K562 (cell line): Measurements from ENCODE around the gene EPHB2. TPM values are rescaled to one million over a fixed set of nuclear protein-coding genes. Genes with fewer than 3 reads are reported as not detected.

Experiments
- ATAC-seq: fragments of 200-7000 bp; cut with Tn5 transposase; 3 replicates; pipeline ENCODE4 v1.9.1; 2020; ENCODE audit warnings: moderate library complexity
- BruUV-seq: library from RNA; stranded (reverse); fragments of 400-500 nt; replicated peaks from 2 replicates; lab custom pipeline; 2021; lab: Mats Ljungman, UMichigan
- CTCF ChIA-PET: fragments of 300-600 bp; formaldehyde crosslinking; extraction: SDS; loops from one replicate; lab custom pipeline; 2021; ENCODE audit warnings: low intra/inter-chr PET ratio; lab: Yijun Ruan, JAX
- POLR2A ChIA-PET: fragments of 300-600, 350-650 bp; sonication (Branson Sonifier 250); formaldehyde crosslinking; extraction: SDS; loops from one replicate; lab custom pipeline; 2021; ENCODE audit warnings: antibody characterized with exemption, inconsistent platforms; lab: Yijun Ruan, JAX
- DNase-seq, 4 experiments: peaks; one replicate each; pipeline versions ENCODE4 v3.0.0 to v3.0.0-alpha.2; 2011 to 2018; ENCODE audit warnings: low spot score in 3 of 4, mixed read lengths in 3 of 4; ENCODE audit errors: extremely low read depth in 1 of 4
- FAIRE-seq: peaks from 2 replicates; lab custom pipeline; 2011; peaks lifted over from hg19 to GRCh38; lab: Jason Lieb, UNC
- H2AFZ ChIP-seq: 2 replicates; pipeline ENCODE4 v1.6.0; 2011; ENCODE audit warnings: low read depth, low read length, control low read depth, inconsistent platforms
- H3K27ac ChIP-seq: fragments of 200-600 bp; 3 replicates; pipeline ENCODE4 v1.8.0; 2011; ENCODE audit warnings: low read depth, mild to moderate bottlenecking, control low read depth, inconsistent platforms, low read length, moderate library complexity, mixed read lengths; ENCODE audit errors: extremely low read depth
- H3K27me3 ChIP-seq, 2 experiments: fragments of 300-600 bp in 1 of 2; 2 replicates in 1 of 2; 3 replicates in 1 of 2; pipeline versions ENCODE4 v1.6.0 to v1.8.0; 2011; ENCODE audit warnings: inconsistent platforms in 2 of 2, low read length in 2 of 2, mild to moderate bottlenecking in 1 of 2, mixed read lengths in 1 of 2, moderate library complexity in 1 of 2; ENCODE audit not compliant: control insufficient read depth in 2 of 2, insufficient read depth in 2 of 2
- H3K36me3 ChIP-seq: fragments of 300-600 bp; 3 replicates; pipeline ENCODE4 v1.8.0; 2011; ENCODE audit warnings: mild to moderate bottlenecking, low read length, inconsistent platforms; ENCODE audit not compliant: control insufficient read depth, insufficient read depth
- H3K4me1 ChIP-seq, 2 experiments: fragments of 200-600 bp in 1 of 2; replicated peaks in 1 of 2; 2 replicates in 1 of 2; 3 replicates in 1 of 2; pipeline versions ENCODE4 v1.5.1 to v1.8.0; 2011; ENCODE audit warnings: inconsistent platforms in 2 of 2, low read length in 2 of 2, mild to moderate bottlenecking in 1 of 2, mixed read lengths in 1 of 2, moderate library complexity in 1 of 2; ENCODE audit not compliant: control insufficient read depth in 2 of 2, insufficient read depth in 2 of 2
- H3K4me2 ChIP-seq: 2 replicates; pipeline ENCODE4 v1.6.1; 2011; ENCODE audit warnings: low read length, control low read depth, inconsistent platforms, mixed read lengths; ENCODE audit not compliant: insufficient read depth
- H3K4me3 ChIP-seq: fragments of 200-600 bp; sonication (generic), shearing (Covaris generic); 2 replicates; pipeline ENCODE4 v1.5.1; 2016; ENCODE audit warnings: control low read depth, inconsistent platforms
- H3K79me2 ChIP-seq: fragments of 200-600 bp; 3 replicates; pipeline ENCODE4 v1.8.0; 2011; ENCODE audit warnings: low read length, inconsistent platforms; ENCODE audit not compliant: control insufficient read depth, insufficient read depth
- H3K9ac ChIP-seq, 2 experiments: 2 replicates each; pipeline versions ENCODE4 v1.6.0 to v1.6.1; 2011; ENCODE audit warnings: low read depth in 2 of 2, low read length in 2 of 2, control low read depth in 1 of 2, inconsistent platforms in 1 of 2, mild to moderate bottlenecking in 1 of 2, mixed read lengths in 1 of 2; ENCODE audit not compliant: insufficient read depth in 1 of 2
- H3K9me1 ChIP-seq: one replicate; pipeline ENCODE4 v1.6.0; 2011; ENCODE audit warnings: inconsistent platforms, mild to moderate bottlenecking, low read length, moderate library complexity; ENCODE audit not compliant: control insufficient read depth, insufficient read depth
- H3K9me3 ChIP-seq: replicated peaks from 2 replicates; pipeline ENCODE4 v1.5.1; 2011; ENCODE audit warnings: low read depth, low read length, inconsistent platforms; ENCODE audit not compliant: control insufficient read depth, insufficient read depth
- H4K20me1 ChIP-seq: replicated peaks from 2 replicates; pipeline ENCODE4 v1.6.1; 2011; ENCODE audit warnings: low read length, inconsistent platforms, mixed read lengths; ENCODE audit not compliant: control insufficient read depth, insufficient read depth
- ADNP ChIP-seq: fragments of 200-800 bp; sonication (Bioruptor generic); IDR thresholded peaks from 2 replicates; pipeline ENCODE4 v1.6.1; 2016; ENCODE audit warnings: missing genetic modification characterization, missing compliant biosample characterization
- ARID3A ChIP-seq: IDR thresholded peaks from 2 replicates; pipeline ENCODE4 v1.6.1; 2012; ENCODE audit warnings: low read depth, low read length, improper control_type of control experiment, borderline replicate concordance
- BCOR ChIP-seq: fragments of 450-650 bp; IDR thresholded peaks from 2 replicates; pipeline ENCODE4 v1.6.1; 2016
- CHD2 ChIP-seq: IDR thresholded peaks from 2 replicates; pipeline ENCODE4 v1.6.1; 2011; ENCODE audit warnings: low read depth, low read length
- CHD4 ChIP-seq: fragments of 200-600 bp; sonication (generic); IDR thresholded peaks from 3 replicates; pipeline ENCODE4 v1.6.1; 2012; ENCODE audit warnings: low read depth, mild to moderate bottlenecking, mixed read lengths, low read length, inconsistent platforms; ENCODE audit not compliant: insufficient read depth, insufficient replicate concordance, poor library complexity, severe bottlenecking
- FIP1L1 ChIP-seq: fragments of 200-400 bp; formaldehyde crosslinking; IDR thresholded peaks from 2 replicates; pipeline ENCODE4 v1.6.1; 2018; ENCODE audit warnings: mild to moderate bottlenecking, low read depth, low read length; ENCODE audit not compliant: poor library complexity, severe bottlenecking
- FOXP4 ChIP-seq: sonication (generic); formaldehyde crosslinking; IDR thresholded peaks from 2 replicates; pipeline ENCODE4 v1.8.0; 2022; ENCODE audit warnings: mild to moderate bottlenecking, missing genetic modification reagents, borderline replicate concordance
- GABPB2 ChIP-seq: fragments of 250-450 bp; sonication (Bioruptor Pico); conservative IDR thresholded peaks from 2 replicates; pipeline ENCODE4 v1.5.1; 2021; ENCODE audit warnings: mild to moderate bottlenecking
- HMG20B ChIP-seq: fragments of 250-450 bp; sonication (Bioruptor Pico); IDR thresholded peaks from 2 replicates; pipeline ENCODE4 v1.5.0; 2021; ENCODE audit warnings: mild to moderate bottlenecking
- KDM1A ChIP-seq, 2 experiments: fragments of 450-650 bp; IDR thresholded peaks; 2 replicates each; pipeline ENCODE4 v1.6.1; 2016; ENCODE audit warnings: mild to moderate bottlenecking in 2 of 2
- KDM2B ChIP-seq: fragments of 250-450 bp; sonication (Bioruptor Pico); IDR thresholded peaks from 2 replicates; pipeline ENCODE4 v1.8.0; 2021; ENCODE audit warnings: mild to moderate bottlenecking, moderate library complexity
- PHB ChIP-seq: fragments of 250-450 bp; sonication (Bioruptor Pico); IDR thresholded peaks from 2 replicates; pipeline ENCODE4 v1.5.0; 2021
- PRMT5 ChIP-seq: sonication (generic); formaldehyde crosslinking; IDR thresholded peaks from 2 replicates; pipeline ENCODE4 v1.5.0; 2020; ENCODE audit warnings: missing genetic modification reagents
- RBM25 ChIP-seq: fragments of 200-400 bp; formaldehyde crosslinking; IDR thresholded peaks from 2 replicates; pipeline ENCODE4 v1.6.1; 2018; ENCODE audit warnings: low read length, low read depth, moderate library complexity; ENCODE audit not compliant: severe bottlenecking
- SMARCA5 ChIP-seq: fragments of 450-650 bp; IDR thresholded peaks from 2 replicates; pipeline ENCODE4 v1.6.1; 2016
- SMARCC2 ChIP-seq: fragments of 450-650 bp; IDR thresholded peaks from 2 replicates; pipeline ENCODE4 v1.6.1; 2017; ENCODE audit warnings: antibody characterized with exemption, moderate library complexity, mild to moderate bottlenecking, low read depth
- ZNF311 ChIP-seq: fragments of 250-450 bp; sonication (Bioruptor Pico); IDR thresholded peaks from 2 replicates; pipeline ENCODE4 v1.4.0; 2020; ENCODE audit warnings: mild to moderate bottlenecking, moderate library complexity
- ZNF444 ChIP-seq: fragments of 250-450 bp; sonication (Bioruptor Pico); IDR thresholded peaks from 2 replicates; pipeline ENCODE4 v1.4.0; 2020; ENCODE audit warnings: mild to moderate bottlenecking, moderate library complexity
- in situ Hi-C: fragments of 300-500 bp; cut with MboI; formaldehyde crosslinking; loops from 4 replicates; pipeline ENCODE4 v1.15.0; 2018; ENCODE audit warnings: inconsistent platforms, mixed read lengths
- intact Hi-C: fragments of 100-400 bp; cut with micrococcal nuclease; formaldehyde crosslinking; loops from 2 replicates; pipeline ENCODE4 v1.14.2; 2022
- polyA plus RNA-seq, 8 experiments: library from polyadenylated mRNA; depleted of rRNA in 4 of 8; stranded (reverse) in 5 of 8; unstranded in 3 of 8; fragments of >200 nt; fragmentation: Nextera tagmentation in 2 of 8; fragmentation: Illumina TruSeq in 1 of 8; extraction: Ambion mirVana in 2 of 8; extraction: Trizol in 1 of 8; gene quantifications; 2 replicates each; pipeline versions ENCODE4 v1.2.1 to v1.2.3, GENCODE V29; 2011 to 2014; ENCODE audit warnings: inconsistent platforms in 1 of 8, missing spikeins in 1 of 8
- total RNA-seq, 7 experiments: library from RNA; depleted of rRNA in 6 of 7; stranded (reverse); fragments of >200 nt in 6 of 7; fragmentation: Illumina TruSeq in 2 of 7; extraction: Trizol in 2 of 7; gene quantifications; 2 replicates each; pipeline versions ENCODE4 v1.2.1 to v1.2.3, GENCODE V29; 2011 to 2021; ENCODE audit warnings: low replicate concordance in 1 of 7

Gene EPHB2
- total and polyA plus RNA-seq, 9 of the 15 experiments (the other 6 are each of a cell fraction or from before 2014, with no cell fraction given), result not detected

- Histone ChIP-seq H3K36me3 (no peaks in the 10 kb centered on the region), H3K9me1 (no peaks in the 10 kb centered on the region), H3K4me3 (no peak overlapping the region), H3K27ac (no peak overlapping the region), H3K4me1 (no peaks in the 10 kb centered on the region), H3K9ac (no peak overlapping the region), H3K4me2 (no peak overlapping the region), H3K79me2 (no peaks in the 10 kb centered on the region), H3K27me3 (peaks cover 38 to 75% of the 10 kb centered on the region in 2 experiments), H4K20me1 (peaks cover 15% of the 10 kb centered on the region), H2AFZ (no peak overlapping the region), H3K9me3 (no peaks in the 10 kb centered on the region)
- CTCF ChIA-PET, result no interaction called here
- in situ Hi-C loops, result no loop called here
- intact Hi-C loops, result no loop called here
- TF ChIP-seq PHB (CRISPR knock-in tag) (no peak), ZNF444 (CRISPR knock-in tag) (no peak), ZNF311 (CRISPR knock-in tag) (no peak), ARID3A (no peak), KDM1A (IDR thresholded peaks at IDR 0.05) (0 out of 4 replicates have a peak, but pooled peaks of 1 of the 2 experiments have one; percentile 27), PRMT5 (CRISPR knock-in tag) (no peak), BCOR (peak; percentile 33; the same call in 1 of the 2 replicates), ADNP (tag) (peak; percentile 87), CHD2 (no peak), HMG20B (CRISPR knock-in tag) (no peak), CHD4 (peak; percentile 49), FIP1L1 (no peak), SMARCA5 (peak; percentile 44; the same call in 1 of the 2 replicates), KDM2B (CRISPR knock-in tag) (no peak), RBM25 (peak; percentile 51), FOXP4 (CRISPR knock-in tag) (no peak), GABPB2 (CRISPR knock-in tag) (no peak), SMARCC2 (no peak)
- ATAC-seq (no peak), DNase-seq (no peak), FAIRE-seq (no peak)
- POLR2A ChIA-PET, result interaction anchor here (0.5 kb wide), 1 partner anchor 45 kb away, joined by 3 read pairs; no protein-coding TSS in a partner anchor
- no TSS peak for BruUV-seq
Measured at GRCh38 chr1:22774833-22775182, 64.2 kb downstream of the EPHB2 start.
